ENCODE measurements around the gene LMTK2.

- TF ChIP-seq CTCF (IDR thresholded peaks at IDR 0.05; ENCODE audit: borderline replicate concordance, extremely low read depth, low read length, poor library complexity, severe bottlenecking): no peak
- TF ChIP-seq EZH2 (IDR thresholded peaks at IDR 0.05; ENCODE audit: borderline replicate concordance, low read depth, low read length, severe bottlenecking): no peak
These were observed 96.8 kb downstream of the LMTK2 start for GRCh38 chr7:98203261-98203963.
